Activated CD4-positive, alpha-beta T cell treated with anti-CD3 and anti-CD28 coated beads, Interleukin-2, amount 50 U/mL, for 24 hours (primary cell): Measurements from ENCODE around the gene DPP9.
"Not testable (repeated sequence)": the region's sequence is repeated elsewhere in the genome, so short reads cannot be mapped to it uniquely, and the experiment has no call there.

Experiments used
- DNase-seq, 2 donors: peaks; one replicate each; pipeline ENCODE4 v3.0.0-alpha.2; 2020; ENCODE audit warnings: low read depth in 1 of 2, low spot score in 1 of 2

The DPP9 gene

DNA sequence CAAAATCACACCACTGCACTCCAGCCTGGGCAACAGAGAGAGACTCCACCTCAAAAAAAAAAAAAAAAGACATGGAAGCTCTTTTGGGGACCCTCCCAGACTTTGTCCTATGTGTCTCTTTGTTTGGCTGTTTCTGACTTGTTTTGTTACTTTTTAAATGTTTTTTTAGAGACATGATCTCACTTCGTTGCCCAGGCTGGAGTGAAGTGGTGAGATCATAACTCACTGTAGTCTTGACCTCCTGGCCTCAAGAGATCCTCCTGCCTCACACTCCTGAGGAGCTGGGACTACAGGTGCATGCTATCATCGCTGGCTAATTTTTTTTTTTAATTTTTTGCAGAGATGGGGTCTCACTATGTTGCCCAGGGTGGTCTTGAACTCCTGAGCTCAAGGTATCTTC lies 16.4 kb upstream of the DPP9 start:
- DNase-seq: no peak

GRCh38 chr19:4738734-4739133 lies 15.1 kb upstream of the DPP9 start:
- no peak for DNase-seq

DNA sequence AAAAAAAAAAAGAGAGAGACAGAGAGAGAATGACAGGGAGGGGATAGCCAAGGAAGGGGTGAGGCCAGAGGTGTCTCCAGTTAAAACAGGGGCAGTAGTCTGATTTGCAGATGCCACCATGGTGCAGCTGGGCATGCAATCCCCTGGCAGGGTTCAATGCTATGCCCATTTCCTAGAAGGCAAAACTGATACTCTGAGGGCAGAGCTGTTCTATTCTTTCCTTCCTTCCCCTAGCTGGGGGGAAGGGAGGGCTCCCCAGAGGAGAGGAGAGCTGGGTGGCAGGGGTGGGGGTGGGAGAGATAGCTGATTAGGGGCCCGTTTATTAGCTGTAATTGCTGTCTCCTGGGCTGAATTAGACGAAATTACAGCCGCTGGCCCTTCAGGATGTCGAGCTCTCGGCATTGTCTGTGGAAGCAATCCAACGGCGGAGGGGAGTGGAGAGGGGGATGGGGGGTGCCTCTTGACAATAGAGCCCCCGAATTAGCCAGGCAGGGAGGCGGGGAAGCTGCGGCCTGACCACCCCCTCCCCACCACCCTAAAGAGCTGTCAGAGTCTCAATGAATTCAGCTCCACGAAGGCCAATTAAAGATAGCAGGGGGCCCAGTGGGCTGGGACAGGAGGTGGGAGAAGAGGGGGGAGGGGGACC lies 14.4 kb upstream of the DPP9 start:
- DNase-seq: no peak

- DNase-seq: no peak
Measured at GRCh38 chr19:4733755-4734345, 10.2 kb upstream of the DPP9 start.

DNA sequence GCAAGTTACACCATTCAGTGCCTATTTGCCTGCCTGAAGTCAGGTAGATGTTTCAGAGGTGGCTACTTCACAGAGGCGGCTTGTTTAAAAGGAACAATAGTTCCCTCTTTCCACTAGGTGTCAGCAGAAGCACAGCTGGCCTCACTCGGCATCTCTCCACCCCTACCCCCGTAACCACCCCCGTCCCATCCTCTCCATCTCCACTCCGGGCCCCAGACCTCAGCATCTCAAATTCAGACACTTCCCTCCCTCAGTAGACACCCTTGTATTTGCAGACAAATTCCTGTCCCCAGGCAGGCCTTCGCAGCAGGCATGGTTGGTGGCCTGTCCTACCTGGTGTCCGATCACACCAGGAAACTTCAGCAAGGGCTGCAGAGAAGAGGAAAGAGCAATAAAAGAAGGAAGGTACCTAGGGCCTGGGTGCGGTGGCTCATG lies 9.1 kb upstream of the DPP9 start:
- DNase-seq: peak; percentile 24 to 52

- peak; percentile 35 to 39 for DNase-seq
Measured at GRCh38 chr19:4730740-4731171, 7.1 kb upstream of the DPP9 start.

DNA sequence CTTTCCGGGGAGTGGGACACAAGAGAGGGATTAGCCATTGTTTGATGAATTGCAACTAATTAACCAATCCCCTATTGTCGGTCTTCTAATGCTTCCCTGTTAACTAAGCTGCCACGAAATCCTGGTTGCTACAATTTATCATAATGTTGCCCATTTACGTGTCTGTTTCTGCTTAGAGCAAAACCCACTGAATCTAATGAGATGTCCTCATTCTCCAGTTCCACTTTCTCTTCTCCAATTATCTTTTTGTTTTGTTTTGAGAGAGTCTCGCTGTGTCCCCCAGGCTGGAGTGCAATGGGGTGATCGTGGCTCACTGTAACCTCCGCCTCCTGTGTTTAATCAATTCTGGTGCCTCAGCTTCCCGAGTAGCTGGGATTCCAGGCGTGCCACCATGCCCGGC lies 5.2 kb upstream of the DPP9 start:
- no peak for DNase-seq

- DNase-seq: no peak
Measured at GRCh38 chr19:4722671-4723594, 709 bp downstream of the DPP9 start.

DNA sequence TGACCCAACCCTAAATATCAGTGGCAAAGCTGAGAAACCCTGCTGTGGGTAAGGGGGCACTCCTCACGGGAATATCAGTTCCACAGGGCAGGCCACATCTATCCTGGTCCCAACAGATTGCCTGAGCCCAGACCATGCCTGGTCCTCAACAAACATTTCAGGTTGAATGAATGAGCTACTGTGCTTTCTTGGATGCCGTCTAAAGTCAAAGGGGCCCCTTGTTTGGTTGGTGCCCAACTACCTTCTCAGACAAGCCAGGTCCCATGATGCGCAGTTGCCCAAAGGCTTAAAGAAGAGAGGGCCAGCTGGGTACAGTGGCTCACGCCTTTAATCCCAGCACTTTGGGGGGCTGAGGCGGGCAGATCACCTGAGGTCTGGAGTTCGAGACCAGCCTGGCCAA lies 2.4 kb downstream of the DPP9 start:
- DNase-seq: no peak

DNA sequence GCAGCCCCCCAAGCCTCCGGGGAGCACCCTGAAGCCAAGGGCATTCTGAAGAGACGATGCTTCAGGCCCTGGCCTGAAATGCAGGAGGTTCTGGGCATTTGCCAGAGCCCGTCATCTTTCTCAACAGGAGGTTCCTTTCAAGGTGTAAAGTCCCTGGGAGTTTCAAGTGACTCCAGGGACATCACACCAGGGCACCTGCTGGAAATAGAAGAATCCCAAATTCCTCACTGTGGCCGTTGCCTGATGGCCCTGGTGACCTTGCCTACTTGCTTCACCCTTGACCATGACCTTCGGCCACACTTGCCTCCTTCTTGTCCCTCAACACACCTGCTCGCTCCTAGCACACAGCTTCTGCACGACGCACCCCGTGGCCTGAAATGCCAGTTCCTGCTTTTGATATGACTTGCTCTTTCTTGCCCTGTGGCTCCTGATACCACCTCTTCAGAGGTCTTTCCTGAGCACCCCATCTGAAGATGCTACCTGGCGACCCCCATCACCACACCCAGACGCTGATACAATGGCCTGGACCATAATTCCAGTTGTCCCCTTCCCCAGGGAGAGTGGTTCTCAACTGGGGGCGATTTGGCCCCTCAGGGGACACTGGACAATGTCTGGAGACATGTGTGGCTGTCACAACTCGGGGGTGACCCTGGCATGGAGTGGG lies 3.5 kb downstream of the DPP9 start:
- no peak for DNase-seq

DNA sequence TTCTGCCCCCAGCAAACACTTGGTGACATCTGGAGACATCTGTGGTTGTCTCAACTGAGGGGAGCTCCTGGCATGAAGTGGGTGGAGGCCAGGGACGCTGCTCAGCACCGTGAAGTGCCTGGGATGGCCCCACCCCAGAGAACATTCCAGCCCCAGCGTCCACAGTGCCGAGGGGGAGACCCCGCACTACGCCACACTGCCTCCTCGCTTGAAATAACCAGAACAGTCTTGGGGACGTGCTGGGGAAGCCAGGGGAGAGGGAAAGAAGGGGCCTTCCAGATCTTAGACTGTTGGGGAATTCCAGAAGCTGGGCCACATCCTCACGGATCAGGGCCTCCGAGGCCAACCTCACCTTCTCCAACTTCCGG lies 4.2 kb downstream of the DPP9 start:
- no peak for DNase-seq

GRCh38 chr19:4717966-4718701 lies 5.5 kb downstream of the DPP9 start:
- no peak for DNase-seq

DNA sequence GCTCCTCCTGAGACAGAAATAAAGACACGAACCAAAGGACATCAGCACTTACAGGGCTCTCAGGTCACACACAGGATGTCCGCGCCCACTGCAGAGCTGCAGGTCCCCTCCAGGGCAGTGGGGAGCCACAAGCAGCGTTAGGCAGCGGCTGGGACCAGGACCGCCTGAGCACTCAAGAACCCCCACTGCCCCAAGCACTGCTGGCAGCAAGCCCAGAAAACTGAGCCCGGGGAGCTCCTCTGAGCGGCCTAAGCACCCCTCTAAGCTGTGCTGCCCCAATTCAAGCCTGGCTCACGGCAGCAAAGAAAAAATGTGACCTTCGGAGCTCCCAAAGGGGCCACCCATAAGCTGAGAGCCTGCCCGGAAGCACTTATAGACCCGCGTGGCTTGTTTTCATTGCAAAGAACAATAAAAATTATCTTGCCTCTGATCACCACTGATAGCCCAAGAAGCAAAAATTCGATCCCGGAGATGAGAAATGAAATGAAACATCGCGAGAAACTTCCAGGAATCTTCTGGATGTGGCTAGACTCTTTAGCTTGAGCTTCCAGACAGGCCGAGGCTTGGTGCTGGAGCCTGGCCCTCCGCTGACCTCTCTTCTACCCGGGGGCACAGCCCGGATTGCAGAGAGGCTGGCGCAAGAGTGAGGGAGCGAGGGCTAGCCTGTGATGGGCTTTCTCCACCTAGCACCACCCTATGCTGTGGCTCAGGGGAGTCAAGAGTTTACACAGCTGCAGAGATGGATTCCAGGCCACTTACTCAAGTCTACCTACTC lies 6.3 kb downstream of the DPP9 start:
- no peak for DNase-seq

- DNase-seq: no peak
Measured at GRCh38 chr19:4715529-4716221, 8.0 kb downstream of the DPP9 start.

DNA sequence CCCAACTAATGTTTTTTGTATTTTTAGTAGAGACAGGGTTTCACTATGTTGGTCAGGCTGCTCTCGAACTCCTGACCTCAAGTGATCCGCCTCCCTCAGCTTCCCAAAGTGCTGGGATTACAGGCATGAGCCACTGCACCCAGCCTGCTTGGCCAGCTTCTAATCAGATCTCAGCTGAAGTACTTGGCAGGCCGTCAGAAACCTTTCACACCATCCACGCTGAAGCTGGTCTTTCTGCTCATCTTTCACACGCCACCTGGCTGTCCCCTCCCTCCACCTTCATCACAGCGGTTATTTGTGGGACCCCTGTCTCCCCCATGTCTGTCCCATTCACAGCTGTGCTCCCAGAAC lies 8.5 kb downstream of the DPP9 start:
- not testable (repeated sequence) for DNase-seq

GRCh38 chr19:4714016-4714415 lies 9.6 kb downstream of the DPP9 start:
- DNase-seq: no peak

- DNase-seq: no peak
Measured at GRCh38 chr19:4713384-4713951, 10.2 kb downstream of the DPP9 start.

GRCh38 chr19:4712771-4713170 lies 10.9 kb downstream of the DPP9 start:
- DNase-seq: no peak

DNA sequence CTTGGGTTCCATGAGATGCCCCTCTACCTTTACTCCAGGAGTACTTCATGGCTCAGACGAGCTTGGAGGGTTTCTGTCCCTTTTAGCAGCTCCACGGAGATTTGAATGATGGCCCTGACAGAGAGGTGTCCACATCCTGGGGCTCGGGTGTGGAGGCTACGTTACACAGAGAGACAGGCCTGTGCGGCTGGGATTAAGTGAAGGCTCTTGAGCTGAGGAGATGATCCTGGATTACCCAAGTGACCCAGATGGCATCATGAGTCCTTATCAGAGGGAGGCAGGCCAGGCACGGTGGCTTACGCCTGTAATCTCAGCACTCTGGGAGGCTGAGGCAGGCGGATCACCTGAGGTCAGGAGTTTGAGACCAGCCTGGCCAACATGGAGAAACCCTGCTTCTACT lies 12.4 kb downstream of the DPP9 start:
- no peak for DNase-seq

GRCh38 chr19:4710281-4710600 lies 13.4 kb downstream of the DPP9 start:
- DNase-seq: no peak
